Transverse colon (tissue), 4 donors: ENCODE results near the gene HOPX. TPM values are rescaled to one million over a fixed set of nuclear protein-coding genes. Genes with fewer than 3 reads are reported as not detected.

Source experiments
- DNase-seq: peaks from one replicate; pipeline ENCODE4 v3.0.0-alpha.2; 2019
- H3K27ac ChIP-seq, 4 donors: fragments of 200-600 bp; sonication (generic); 2 replicates each; pipeline ENCODE4 v1.5.1; 2016 to 2018; ENCODE audit warnings: inconsistent platforms in 4 of 4
- H3K27me3 ChIP-seq: fragments of 200-600 bp; sonication (generic); 2 replicates; pipeline ENCODE4 v1.5.1; 2017; ENCODE audit warnings: inconsistent platforms
- H3K36me3 ChIP-seq, 4 donors: fragments of 200-600 bp; sonication (generic); 2 replicates each; pipeline ENCODE4 v1.5.1; 2017 to 2019; ENCODE audit warnings: inconsistent platforms in 4 of 4
- H3K4me1 ChIP-seq, 4 donors: fragments of 200-600 bp; sonication (generic); 2 replicates each; pipeline ENCODE4 v1.5.1; 2017 to 2020; ENCODE audit warnings: inconsistent platforms in 4 of 4
- H3K4me3 ChIP-seq, 4 donors: fragments of 200-600 bp; sonication (generic); 1 replicate in 1 of 4; 2 replicates in 3 of 4; pipeline versions ENCODE4 v1.5.1 to v1.6.1; 2017 to 2019; ENCODE audit warnings: inconsistent platforms in 4 of 4
- H3K9me3 ChIP-seq, 2 donors: fragments of 200-600 bp; sonication (generic); 2 replicates each; pipeline ENCODE4 v1.5.1; 2017 to 2019; ENCODE audit warnings: inconsistent platforms in 2 of 2
- EP300 ChIP-seq: sonication (generic); formaldehyde crosslinking; IDR thresholded peaks from one replicate; pipeline ENCODE4 v1.6.1; 2017; ENCODE audit warnings: antibody characterized with exemption, low read depth
- POLR2A ChIP-seq: fragments of 450-650 bp; IDR thresholded peaks from one replicate; pipeline ENCODE4 v1.6.1; 2016; ENCODE audit warnings: antibody characterized with exemption, mild to moderate bottlenecking, moderate library complexity
- POLR2AphosphoS5 ChIP-seq, 3 donors: sonication (generic); formaldehyde crosslinking; IDR thresholded peaks; one replicate each; pipeline ENCODE4 v1.6.1; 2016; ENCODE audit warnings: antibody characterized with exemption in 3 of 3
- WGBS, 2 donors: methylation state at CpG; one replicate each; pipeline ENCODE4 v1.1.5; 2018; ENCODE audit warnings: low coverage in 1 of 2; 5-methylcytosine and 5-hydroxymethylcytosine counted together
- in situ Hi-C, 4 donors: fragments of 200-750 bp; cut with MboI; loops; one replicate each; pipeline versions ENCODE4 v1.15.0 to v1.15.1; 2017; ENCODE audit warnings: low sequenced_read_pairs in 3 of 4, low pct_ligation_motif_present in 1 of 4, low pct_unique_long_range_greater_than_20kb in 1 of 4
- intact Hi-C: fragments of 100-400 bp; cut with DNase I; formaldehyde crosslinking; loops from one replicate; pipeline ENCODE4 v1.15.1; 2023; ENCODE audit warnings: low total_unique reads
- total RNA-seq, 4 donors: library from RNA; depleted of rRNA; stranded (reverse); fragments of >200 nt; gene quantifications; one replicate each; pipeline ENCODE4 v1.1.0, GENCODE V29; 2016
- TF ChIP-seq, protein P1 (sequence below), 5 experiments: fragments of 200-600 bp in 3 of 5; fragments of 450-650 bp in 2 of 5; sonication (generic) in 3 of 5; IDR thresholded peaks; 1 replicate in 2 of 5; 2 replicates in 3 of 5; pipeline ENCODE4 v1.5.1; 2016 to 2017; ENCODE audit warnings: antibody characterized with exemption in 5 of 5, inconsistent platforms in 3 of 5, mild to moderate bottlenecking in 2 of 5, moderate library complexity in 1 of 5

Gene HOPX
- total RNA-seq, 4 donors from 2014 or later = 2.6 to 27.5 (median 7.7) TPM

DNA sequence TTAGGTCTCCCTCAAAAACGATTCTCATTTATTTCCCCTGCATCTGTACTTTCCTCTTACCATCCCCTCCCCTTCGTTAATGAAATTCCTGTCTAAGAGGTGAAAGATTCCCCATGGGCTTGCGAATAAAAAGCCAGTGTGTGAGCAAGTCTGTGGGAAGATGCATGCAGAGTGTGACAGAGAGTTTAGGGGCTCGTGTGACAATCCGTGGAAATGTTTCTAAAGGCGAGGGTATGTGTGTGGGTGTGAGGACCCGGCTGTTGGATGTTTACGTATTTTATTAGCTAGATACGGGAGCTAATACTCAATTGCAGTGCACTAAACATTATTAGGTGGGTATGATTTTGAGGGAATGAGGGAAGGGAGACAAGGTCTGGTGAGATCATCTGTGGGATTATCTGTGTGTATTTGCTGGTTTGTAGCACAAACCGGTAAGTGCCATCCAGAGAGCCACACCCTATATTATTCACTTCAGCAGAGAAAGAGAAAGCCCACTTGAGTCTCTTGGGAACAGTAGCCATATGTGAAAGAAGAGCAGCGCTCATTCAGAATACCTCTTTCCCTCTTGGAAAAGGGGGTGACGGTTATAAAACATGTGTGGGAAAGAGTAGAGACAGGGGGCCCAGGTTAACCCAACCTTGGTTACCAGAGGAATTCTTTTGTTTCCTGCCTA lies 893 bp upstream of the HOPX start:
- H3K27ac ChIP-seq = no peak overlapping the region
- in situ Hi-C loops = no loop called here

GRCh38 chr4:56680266-56680665 lies 830 bp downstream of the HOPX start:
- intact Hi-C loops (no loop called here), in situ Hi-C loops (no loop called here)
- DNase-seq = no peak
- Histone ChIP-seq H3K27me3 (peaks cover 46% of the 10 kb centered on the region), H3K9me3 (no peaks in the 10 kb centered on the region), H3K36me3 (no peaks in the 10 kb centered on the region), H3K27ac (no peak overlapping the region), H3K4me1 (peaks cover 0 to 12% (median 0%) of the 10 kb centered on the region in 4 donors), H3K4me3 (no peak overlapping the region)
- TF ChIP-seq POLR2A = no peak
- TF ChIP-seq, protein P1, sequence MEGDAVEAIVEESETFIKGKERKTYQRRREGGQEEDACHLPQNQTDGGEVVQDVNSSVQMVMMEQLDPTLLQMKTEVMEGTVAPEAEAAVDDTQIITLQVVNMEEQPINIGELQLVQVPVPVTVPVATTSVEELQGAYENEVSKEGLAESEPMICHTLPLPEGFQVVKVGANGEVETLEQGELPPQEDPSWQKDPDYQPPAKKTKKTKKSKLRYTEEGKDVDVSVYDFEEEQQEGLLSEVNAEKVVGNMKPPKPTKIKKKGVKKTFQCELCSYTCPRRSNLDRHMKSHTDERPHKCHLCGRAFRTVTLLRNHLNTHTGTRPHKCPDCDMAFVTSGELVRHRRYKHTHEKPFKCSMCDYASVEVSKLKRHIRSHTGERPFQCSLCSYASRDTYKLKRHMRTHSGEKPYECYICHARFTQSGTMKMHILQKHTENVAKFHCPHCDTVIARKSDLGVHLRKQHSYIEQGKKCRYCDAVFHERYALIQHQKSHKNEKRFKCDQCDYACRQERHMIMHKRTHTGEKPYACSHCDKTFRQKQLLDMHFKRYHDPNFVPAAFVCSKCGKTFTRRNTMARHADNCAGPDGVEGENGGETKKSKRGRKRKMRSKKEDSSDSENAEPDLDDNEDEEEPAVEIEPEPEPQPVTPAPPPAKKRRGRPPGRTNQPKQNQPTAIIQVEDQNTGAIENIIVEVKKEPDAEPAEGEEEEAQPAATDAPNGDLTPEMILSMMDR (IDR thresholded peaks at IDR 0.05) = no peak
- TF ChIP-seq POLR2AphosphoS5 (IDR thresholded peaks at IDR 0.05) = no peak
- no peak for TF ChIP-seq EP300
- 33 to 48% methylated on average over 1 of the region's 1 CpG for WGBS, 2 donors

More for the DNA sequence above, 893 bp upstream of the HOPX start:
- intact Hi-C loops = no loop called here
- TF ChIP-seq POLR2A (no peak), POLR2AphosphoS5 (IDR thresholded peaks at IDR 0.05) (no peak), EP300 (no peak)
- TF ChIP-seq, protein P1 (IDR thresholded peaks at IDR 0.05) = no peak
- no peaks in the 10 kb centered on the region for H3K9me3 ChIP-seq
- H3K27me3 ChIP-seq = peaks cover 47% of the 10 kb centered on the region
- 46 to 54% methylated on average over 5 to 12 of the region's 12 CpGs for WGBS, 2 donors
- peak overlapping the region in 1 of 4 donors; percentile 20 for H3K4me3 ChIP-seq
- H3K36me3 ChIP-seq = no peaks in the 10 kb centered on the region
- no peak for DNase-seq
- H3K4me1 ChIP-seq = peaks cover 0 to 12% (median 0%) of the 10 kb centered on the region in 4 donors

- no peak overlapping the region for H3K27ac ChIP-seq
- peaks cover 24% of the 10 kb centered on the region for H3K27me3 ChIP-seq
- no peaks in the 10 kb centered on the region for H3K36me3 ChIP-seq
- H3K9me3 ChIP-seq = no peaks in the 10 kb centered on the region
- TF ChIP-seq POLR2A (no peak), POLR2AphosphoS5 (IDR thresholded peaks at IDR 0.05) (no peak), EP300 (no peak)
- TF ChIP-seq, protein P1 (IDR thresholded peaks at IDR 0.05) = no peak
- peaks cover 0 to 12% (median 0%) of the 10 kb centered on the region in 4 donors for H3K4me1 ChIP-seq
- in situ Hi-C loops = no loop called here
- DNase-seq = no peak
- 74 to 83% methylated on average over 4 of the region's 4 CpGs for WGBS, 2 donors
- no peak overlapping the region for H3K4me3 ChIP-seq
- intact Hi-C loops = loop anchor here (5.0 kb wide), 1 partner anchor 785 kb away; no protein-coding TSS in a partner anchor
Measured at GRCh38 chr4:56677711-56678110, 3.4 kb downstream of the HOPX start.

DNA sequence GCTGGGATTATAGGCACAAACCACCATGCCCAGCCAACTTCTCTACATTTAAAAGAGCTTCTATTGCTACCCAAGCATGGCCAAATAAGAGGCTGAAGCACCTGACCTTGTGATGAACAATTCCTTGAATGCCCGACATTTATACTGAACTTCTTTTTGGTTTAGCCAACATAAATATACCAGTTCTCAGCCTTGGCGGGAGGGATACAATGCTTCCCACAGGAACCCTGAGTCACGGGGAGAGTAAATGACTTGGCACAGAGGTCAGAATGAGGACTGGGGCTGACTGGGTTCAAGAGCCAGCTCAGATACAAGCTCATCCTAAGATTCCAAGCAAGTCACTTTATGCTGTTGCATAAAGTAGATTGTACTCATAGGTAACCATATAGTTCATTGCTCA lies 6.1 kb downstream of the HOPX start:
- Histone ChIP-seq H3K9me3 (no peaks in the 10 kb centered on the region), H3K36me3 (no peaks in the 10 kb centered on the region), H3K27me3 (peaks cover 6% of the 10 kb centered on the region), H3K27ac (no peak overlapping the region), H3K4me1 (no peaks in the 10 kb centered on the region), H3K4me3 (no peak overlapping the region)
- no peak for DNase-seq
- intact Hi-C loops (loop anchor here (5.0 kb wide), 1 partner anchor 787 kb away; no protein-coding TSS in a partner anchor), in situ Hi-C loops (no loop called here)
- WGBS, 2 donors = 83 to 87% methylated on average over 1 to 3 of the region's 3 CpGs
- TF ChIP-seq, protein P1 (IDR thresholded peaks at IDR 0.05) = no peak
